K562 (cell line): ENCODE data around the gene WFDC12. TPM values are rescaled to one million over a fixed set of nuclear protein-coding genes. Genes with fewer than 3 reads are reported as not detected.

ENCODE experiments used
- CAMTA2 ChIP-seq: fragments of 250-450 bp; sonication (Bioruptor Pico); conservative IDR thresholded peaks from 2 replicates; pipeline ENCODE4 v1.5.1; 2022
- ETS2 ChIP-seq: IDR thresholded peaks from 2 replicates; pipeline ENCODE4 v1.6.1; 2016; ENCODE audit warnings: borderline replicate concordance, missing genetic modification characterization, mild to moderate bottlenecking, moderate library complexity, missing compliant biosample characterization; ENCODE audit not compliant: poor library complexity, severe bottlenecking
- ETV6 ChIP-seq, 3 experiments: fragments of 150-350 bp in 1 of 3; sonication (generic) in 1 of 3; formaldehyde crosslinking in 1 of 3; IDR thresholded peaks; 2 replicates each; pipeline versions ENCODE4 v1.6.1 to v1.8.0; 2014 to 2022; ENCODE audit warnings: borderline replicate concordance in 2 of 3, low read depth in 2 of 3, antibody characterized with exemption in 1 of 3, low read length in 1 of 3, mild to moderate bottlenecking in 1 of 3, missing genetic modification reagents in 1 of 3
- GMEB1 ChIP-seq: fragments of 250-450 bp; sonication (Bioruptor Pico); IDR thresholded peaks from 2 replicates; pipeline ENCODE4 v1.4.0; 2020; ENCODE audit warnings: mild to moderate bottlenecking
- KDM1A ChIP-seq, 2 experiments: fragments of 450-650 bp; IDR thresholded peaks; 2 replicates each; pipeline ENCODE4 v1.6.1; 2016; ENCODE audit warnings: mild to moderate bottlenecking in 2 of 2
- MTA1 ChIP-seq: fragments of 450-650 bp; IDR thresholded peaks from 2 replicates; pipeline ENCODE4 v1.6.1; 2017; ENCODE audit warnings: borderline replicate concordance
- NCOA4 ChIP-seq: fragments of 450-650 bp; IDR thresholded peaks from 2 replicates; pipeline ENCODE4 v1.6.1; 2018; ENCODE audit warnings: mild to moderate bottlenecking; ENCODE audit not compliant: partially characterized antibody
- NFIX ChIP-seq: fragments of 250-450 bp; sonication (Bioruptor Pico); IDR thresholded peaks from 2 replicates; pipeline ENCODE4 v1.4.0; 2020; ENCODE audit warnings: low read depth, mild to moderate bottlenecking, moderate library complexity
- RBM17 ChIP-seq: fragments of 200-400 bp; formaldehyde crosslinking; IDR thresholded peaks from 2 replicates; pipeline ENCODE4 v1.6.1; 2017; ENCODE audit warnings: low read depth, mild to moderate bottlenecking, low read length, borderline replicate concordance
- ZNF263 ChIP-seq: sonication (generic); formaldehyde crosslinking; IDR thresholded peaks from 2 replicates; pipeline ENCODE4 v1.8.0; 2022; ENCODE audit warnings: mild to moderate bottlenecking, missing genetic modification reagents, borderline replicate concordance
- ZNF584 ChIP-seq: fragments of 200-800 bp; sonication (Bioruptor generic); IDR thresholded peaks from 2 replicates; pipeline ENCODE4 v1.6.1; 2016; ENCODE audit warnings: low read depth, mild to moderate bottlenecking, missing genetic modification characterization, missing compliant biosample characterization
- ZNF644 ChIP-seq: fragments of 200-800 bp; sonication (Bioruptor generic); IDR thresholded peaks from 2 replicates; pipeline ENCODE4 v1.6.1; 2016; ENCODE audit warnings: low read depth, missing genetic modification characterization, missing compliant biosample characterization
- polyA plus RNA-seq, 8 experiments: library from polyadenylated mRNA; depleted of rRNA in 4 of 8; stranded (reverse) in 5 of 8; unstranded in 3 of 8; fragments of >200 nt; fragmentation: Nextera tagmentation in 2 of 8; fragmentation: Illumina TruSeq in 1 of 8; extraction: Ambion mirVana in 2 of 8; extraction: Trizol in 1 of 8; gene quantifications; 2 replicates each; pipeline versions ENCODE4 v1.2.1 to v1.2.3, GENCODE V29; 2011 to 2014; ENCODE audit warnings: inconsistent platforms in 1 of 8, missing spikeins in 1 of 8
- total RNA-seq, 7 experiments: library from RNA; depleted of rRNA in 6 of 7; stranded (reverse); fragments of >200 nt in 6 of 7; fragmentation: Illumina TruSeq in 2 of 7; extraction: Trizol in 2 of 7; gene quantifications; 2 replicates each; pipeline versions ENCODE4 v1.2.1 to v1.2.3, GENCODE V29; 2011 to 2021; ENCODE audit warnings: low replicate concordance in 1 of 7
- TF ChIP-seq, protein P1 (sequence below): fragments of 250-450 bp; sonication (Bioruptor Pico); IDR thresholded peaks from 2 replicates; pipeline ENCODE4 v1.8.0; 2022; ENCODE audit warnings: inconsistent platforms

Gene WFDC12
- total and polyA plus RNA-seq, 9 of the 15 experiments (the other 6 are each of a cell fraction or from before 2014, with no cell fraction given) = not detected

DNA sequence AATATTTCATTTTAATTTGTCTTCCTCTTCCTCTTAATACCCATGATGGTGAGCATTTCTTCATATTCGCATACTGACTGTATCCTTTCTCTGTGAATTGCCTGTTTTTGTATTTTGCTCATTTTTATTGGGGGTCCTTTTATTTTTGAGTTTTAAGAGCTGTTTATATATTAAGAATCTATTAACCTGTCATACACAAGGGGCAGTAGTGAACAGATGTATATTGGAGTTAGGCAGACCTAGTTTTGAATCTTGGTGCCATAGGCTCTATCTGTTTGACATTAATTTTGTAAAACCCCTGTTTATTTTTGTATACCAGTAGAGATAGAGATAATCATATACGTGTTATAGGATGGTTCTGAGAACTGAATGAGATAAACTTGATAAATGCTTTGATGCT, 6.2 kb downstream of the WFDC12 start (continued):
- TF ChIP-seq, protein P1, sequence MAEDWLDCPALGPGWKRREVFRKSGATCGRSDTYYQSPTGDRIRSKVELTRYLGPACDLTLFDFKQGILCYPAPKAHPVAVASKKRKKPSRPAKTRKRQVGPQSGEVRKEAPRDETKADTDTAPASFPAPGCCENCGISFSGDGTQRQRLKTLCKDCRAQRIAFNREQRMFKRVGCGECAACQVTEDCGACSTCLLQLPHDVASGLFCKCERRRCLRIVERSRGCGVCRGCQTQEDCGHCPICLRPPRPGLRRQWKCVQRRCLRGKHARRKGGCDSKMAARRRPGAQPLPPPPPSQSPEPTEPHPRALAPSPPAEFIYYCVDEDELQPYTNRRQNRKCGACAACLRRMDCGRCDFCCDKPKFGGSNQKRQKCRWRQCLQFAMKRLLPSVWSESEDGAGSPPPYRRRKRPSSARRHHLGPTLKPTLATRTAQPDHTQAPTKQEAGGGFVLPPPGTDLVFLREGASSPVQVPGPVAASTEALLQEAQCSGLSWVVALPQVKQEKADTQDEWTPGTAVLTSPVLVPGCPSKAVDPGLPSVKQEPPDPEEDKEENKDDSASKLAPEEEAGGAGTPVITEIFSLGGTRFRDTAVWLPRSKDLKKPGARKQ (CRISPR knock-in tag) = no peak
- TF ChIP-seq KDM1A (IDR thresholded peaks at IDR 0.05) (no peak), ZNF584 (CRISPR knock-in tag) (no peak), MTA1 (no peak), ZNF644 (tag) (no peak), NFIX (CRISPR knock-in tag) (no peak), ZNF263 (no peak), RBM17 (no peak), ETV6 (IDR thresholded peaks at IDR 0.05; ENCODE audit: borderline replicate concordance in 1 of 2, low read depth in 2 of 2, low read length in 1 of 2) (no peak), ETV6 (CRISPR knock-in tag; IDR thresholded peaks at IDR 0.05; ENCODE audit: borderline replicate concordance) (no peak), ETS2 (tag) (no peak), NCOA4 (no peak), GMEB1 (CRISPR knock-in tag) (no peak), CAMTA2 (CRISPR knock-in tag) (no peak)
